ENCODE measurements around the gene MTAP.

The MTAP gene

GRCh38 chr9:21804331-21804730 lies 1.9 kb downstream of the MTAP start:
- Histone ChIP-seq H3K27ac (no peak overlapping the region), H3K27me3 (no peaks in the 10 kb centered on the region), H3K4me3 (no peak overlapping the region), H3K4me1 (peaks cover 0 to 22% (median 16%) of the 10 kb centered on the region in 4 donors), H3K36me3 (peaks cover 0 to 7% (median 7%) of the 10 kb centered on the region in 3 donors), H3K9me3 (no peaks in the 10 kb centered on the region)
- no peak for DNase-seq
- no peak for TF ChIP-seq CTCF (IDR thresholded peaks at IDR 0.05)
- intact Hi-C loops (cut with DNase I; ENCODE audit: low total_unique reads): no loop called here

GRCh38 chr9:21804791-21805190 lies 2.4 kb downstream of the MTAP start:
- H3K4me3 ChIP-seq: no peak overlapping the region
- H3K27ac ChIP-seq: no peak overlapping the region
- peaks cover 0 to 12% (median 10%) of the 10 kb centered on the region in 3 donors for H3K36me3 ChIP-seq
- peaks cover 0 to 22% (median 16%) of the 10 kb centered on the region in 4 donors for H3K4me1 ChIP-seq
- TF ChIP-seq CTCF (IDR thresholded peaks at IDR 0.05): no peak
- intact Hi-C loops (cut with DNase I; ENCODE audit: low total_unique reads): no loop called here
- no peak for DNase-seq
- no peaks in the 10 kb centered on the region for H3K27me3 ChIP-seq
- H3K9me3 ChIP-seq: no peaks in the 10 kb centered on the region

- Histone ChIP-seq H3K4me1 (peaks cover 0 to 18% (median 13%) of the 10 kb centered on the region in 4 donors), H3K36me3 (peaks cover 0 to 21% (median 17%) of the 10 kb centered on the region in 3 donors), H3K27ac (no peak overlapping the region), H3K27me3 (no peaks in the 10 kb centered on the region), H3K4me3 (no peak overlapping the region), H3K9me3 (no peaks in the 10 kb centered on the region)
- TF ChIP-seq CTCF (IDR thresholded peaks at IDR 0.05): no peak
- no peak for DNase-seq
- intact Hi-C loops (cut with DNase I; ENCODE audit: low total_unique reads): no loop called here
These were observed 4.2 kb downstream of the MTAP start for GRCh38 chr9:21806644-21807043.

GRCh38 chr9:21810388-21810787 lies 8.0 kb downstream of the MTAP start:
- Histone ChIP-seq H3K4me1 (peaks cover 0 to 17% (median 4%) of the 10 kb centered on the region in 4 donors), H3K27me3 (no peaks in the 10 kb centered on the region)
- intact Hi-C loops (cut with DNase I; ENCODE audit: low total_unique reads): loop anchor here (5.0 to 10.0 kb wide), 4 partner anchors 197 to 642 kb away; partner anchors contain the start of gene CDKN2B

GRCh38 chr9:21810881-21811280 lies 8.4 kb downstream of the MTAP start:
- intact Hi-C loops (cut with DNase I; ENCODE audit: low total_unique reads): loop anchor here (5.0 to 10.0 kb wide), 4 partner anchors 196 to 641 kb away; partner anchors contain the start of gene CDKN2B
- no peak for DNase-seq
- Histone ChIP-seq H3K4me1 (peaks cover 0 to 17% (median 4%) of the 10 kb centered on the region in 4 donors), H3K27ac (no peak overlapping the region), H3K27me3 (no peaks in the 10 kb centered on the region), H3K36me3 (peaks cover 4 to 34% (median 22%) of the 10 kb centered on the region in 3 donors), H3K4me3 (no peak overlapping the region), H3K9me3 (no peaks in the 10 kb centered on the region)
- no peak for TF ChIP-seq CTCF (IDR thresholded peaks at IDR 0.05)

More at GRCh38 chr9:21810388-21810787, 8.0 kb downstream of the MTAP start:
- no peak for DNase-seq
- no peak for TF ChIP-seq CTCF (IDR thresholded peaks at IDR 0.05)
- Histone ChIP-seq H3K36me3 (peaks cover 0 to 30% (median 17%) of the 10 kb centered on the region in 3 donors), H3K4me3 (no peak overlapping the region), H3K9me3 (no peaks in the 10 kb centered on the region), H3K27ac (no peak overlapping the region)

Measured in tibial artery (tissue), 4 donors.